HG02623 (cell line): Measurements from ENCODE around the gene CEMIP.

Experiments
- ATAC-seq: cut with Tn5 transposase; IDR thresholded peaks from one replicate; pipeline ENCODE4 v1.9.1; 2021; ENCODE audit warnings: moderate library complexity; ENCODE audit not compliant: unreplicated experiment

Gene CEMIP

DNA sequence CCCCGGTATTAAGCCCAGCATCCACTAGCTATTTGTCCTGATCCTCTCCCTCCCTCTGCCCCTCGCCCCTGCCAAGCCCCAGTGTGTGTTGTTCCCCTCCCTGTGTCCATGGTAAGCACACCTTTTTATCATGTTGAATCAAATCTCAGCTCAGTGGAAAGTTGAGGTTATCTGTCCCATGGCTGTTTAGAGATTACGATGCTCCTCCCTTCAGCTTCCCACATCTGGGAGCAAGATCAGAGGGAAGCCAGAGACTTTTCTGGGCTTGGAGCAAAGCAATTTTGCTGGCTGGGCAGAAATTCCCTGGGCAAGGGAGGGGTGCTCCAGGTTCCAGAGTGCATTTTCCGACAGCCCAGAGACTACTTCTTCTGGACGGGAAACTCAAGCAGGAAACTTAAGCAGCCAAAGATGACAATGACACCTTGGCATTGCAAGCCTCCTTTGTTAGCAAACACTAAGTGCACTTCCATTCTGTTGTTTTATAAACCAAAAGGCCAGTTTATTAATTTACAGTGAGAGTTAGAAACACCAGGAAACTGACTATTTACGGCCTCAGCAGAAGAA is 105.9 kb downstream of the CEMIP start:
- no peak for ATAC-seq

DNA sequence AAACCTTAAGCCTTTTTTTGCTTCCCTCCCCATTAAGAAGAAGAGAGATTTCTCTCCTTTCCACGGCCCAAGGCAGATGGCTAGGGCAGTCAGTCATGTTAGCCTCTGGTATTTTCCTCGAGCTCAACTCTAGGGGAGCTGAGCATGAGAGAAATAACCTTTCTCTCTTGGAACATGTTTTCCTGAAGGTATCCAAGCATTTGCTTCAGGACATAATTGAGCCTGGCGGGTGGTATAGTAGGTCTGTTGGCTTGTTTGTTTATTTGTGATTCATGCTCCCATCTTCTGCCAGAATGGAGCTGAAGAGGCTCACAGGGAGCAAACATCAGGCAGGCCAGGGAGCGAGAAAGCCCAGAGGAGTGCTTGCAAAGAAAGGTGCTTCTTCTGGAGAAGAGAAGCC is 108.0 kb downstream of the CEMIP start:
- ATAC-seq = no peak

DNA sequence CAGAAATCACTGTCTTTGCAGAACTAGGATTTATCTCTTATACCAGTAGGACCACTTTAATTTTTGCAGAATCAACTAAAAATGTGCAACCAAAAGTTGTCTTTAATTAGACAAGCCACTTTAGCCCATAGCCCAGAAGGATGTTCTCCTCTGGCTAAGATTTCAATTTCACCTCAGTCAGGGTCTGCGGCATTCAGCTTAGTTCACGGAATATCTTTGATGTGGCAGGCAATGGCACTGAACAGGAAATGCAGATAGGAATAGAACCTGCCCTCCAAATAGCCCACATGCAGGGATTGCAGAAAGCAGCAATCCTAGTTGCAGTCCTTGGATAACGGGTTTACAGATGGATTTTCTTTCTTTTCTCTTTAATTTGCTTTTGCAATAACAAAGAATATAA is 109.7 kb downstream of the CEMIP start:
- ATAC-seq = no peak

DNA sequence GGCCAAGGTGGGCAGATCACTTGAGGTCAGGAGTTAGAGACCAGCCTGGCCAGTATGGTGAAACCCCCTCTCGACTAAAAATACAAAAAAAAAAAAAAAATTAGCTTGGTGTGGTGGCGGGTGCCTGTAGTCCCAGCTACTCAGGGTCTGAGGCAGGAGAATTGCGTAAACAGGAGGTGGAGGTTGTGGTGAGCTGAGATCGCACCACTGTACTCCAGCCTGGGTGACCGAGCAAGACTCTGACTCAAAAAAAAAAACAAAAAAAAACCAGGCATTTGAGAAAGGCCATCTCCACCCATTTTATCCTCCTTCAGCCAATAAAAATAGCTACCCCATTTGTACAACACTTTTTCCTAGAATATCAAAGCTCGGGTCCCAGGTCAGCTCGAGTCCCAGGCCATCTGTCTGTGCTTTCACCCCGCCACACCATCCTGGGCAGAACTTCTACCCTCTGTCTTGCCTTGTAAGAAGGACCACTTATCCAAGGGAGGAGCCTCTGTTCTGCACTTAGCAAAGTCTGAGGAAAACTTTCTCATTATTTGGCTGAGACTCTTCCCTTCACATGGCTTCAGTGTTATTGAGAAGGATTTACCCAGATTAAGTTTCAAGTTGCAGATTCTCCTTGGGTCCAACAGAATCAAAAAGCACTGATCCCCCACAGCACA is 111.3 kb downstream of the CEMIP start:
- ATAC-seq = no peak

DNA sequence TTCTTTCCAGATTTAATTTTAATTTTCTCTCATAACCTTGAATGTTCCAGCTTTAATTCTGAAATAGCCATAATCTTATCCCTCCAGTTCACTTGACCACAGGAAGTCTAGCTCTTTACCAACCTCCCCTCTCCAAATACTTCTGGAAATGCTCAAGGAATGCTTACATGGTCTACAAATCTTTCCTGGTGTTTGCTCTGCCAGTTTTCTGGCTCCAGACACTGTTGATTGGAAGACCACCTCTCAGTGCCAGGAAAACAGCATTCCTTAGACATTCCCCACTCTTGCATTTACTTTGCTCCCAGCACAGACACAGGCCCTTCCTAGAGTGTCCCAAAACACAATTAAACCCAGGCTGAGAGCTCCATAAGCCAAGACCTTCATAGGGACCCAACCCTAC is 111.8 kb downstream of the CEMIP start:
- no peak for ATAC-seq

DNA sequence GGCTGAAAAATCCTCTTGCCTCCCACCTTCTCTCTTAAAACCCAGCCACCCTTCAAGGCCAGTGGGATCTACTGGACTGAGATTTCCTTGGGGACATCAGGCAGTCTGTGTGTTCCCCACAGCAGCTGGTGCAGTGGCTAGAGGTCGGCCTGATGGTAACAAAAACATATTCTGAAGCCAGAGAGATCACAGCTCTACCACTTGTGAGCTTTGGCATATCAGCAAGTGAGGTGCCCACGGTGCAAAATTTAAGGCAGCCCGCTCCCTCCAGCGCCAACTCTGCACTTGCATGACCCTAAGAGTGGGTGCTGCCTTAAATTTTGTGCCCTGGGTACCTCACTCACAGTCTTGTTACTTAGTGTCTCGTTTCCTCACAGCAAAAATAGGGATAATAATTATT is 113.2 kb downstream of the CEMIP start:
- no peak for ATAC-seq

DNA sequence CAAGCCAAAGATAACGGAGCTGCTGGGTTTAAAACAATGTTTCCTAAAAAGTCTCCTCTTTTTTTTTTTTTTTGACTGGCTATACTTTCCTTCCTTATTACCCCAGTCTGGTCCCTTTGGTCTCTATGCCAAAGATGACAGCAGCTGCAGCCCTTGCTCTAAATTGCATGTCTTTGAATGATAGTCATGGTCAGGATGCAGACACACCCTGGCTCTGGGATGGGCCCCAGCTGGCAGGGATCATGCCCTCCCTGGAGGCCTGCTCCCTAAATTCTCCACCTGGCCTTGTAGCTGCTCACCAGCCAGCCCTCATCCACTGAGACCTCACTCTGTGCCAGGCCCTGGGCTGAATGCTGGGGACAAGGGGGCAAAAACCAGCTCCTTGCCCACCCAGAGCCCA is 114.6 kb downstream of the CEMIP start:
- no peak for ATAC-seq

DNA sequence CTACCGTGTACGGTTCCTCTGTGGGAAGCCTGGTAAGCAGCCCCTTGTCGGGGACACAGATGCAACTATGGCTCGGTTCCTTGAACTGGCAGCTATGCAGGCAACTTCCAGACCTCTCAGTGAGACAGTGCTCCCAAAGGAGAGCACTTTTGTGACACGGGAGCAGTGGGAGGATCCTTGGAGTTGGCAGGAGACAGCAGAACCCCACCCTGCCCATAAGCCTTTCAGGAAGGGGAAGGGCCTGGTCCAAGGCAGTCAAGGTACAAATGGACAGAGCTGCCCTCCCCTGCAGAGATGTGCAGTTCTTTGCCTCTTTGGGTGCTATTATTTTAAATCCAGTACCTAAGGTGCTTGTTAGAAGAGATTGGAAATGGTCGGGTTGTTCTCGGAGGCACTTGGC is 115.9 kb downstream of the CEMIP start:
- ATAC-seq = no peak

DNA sequence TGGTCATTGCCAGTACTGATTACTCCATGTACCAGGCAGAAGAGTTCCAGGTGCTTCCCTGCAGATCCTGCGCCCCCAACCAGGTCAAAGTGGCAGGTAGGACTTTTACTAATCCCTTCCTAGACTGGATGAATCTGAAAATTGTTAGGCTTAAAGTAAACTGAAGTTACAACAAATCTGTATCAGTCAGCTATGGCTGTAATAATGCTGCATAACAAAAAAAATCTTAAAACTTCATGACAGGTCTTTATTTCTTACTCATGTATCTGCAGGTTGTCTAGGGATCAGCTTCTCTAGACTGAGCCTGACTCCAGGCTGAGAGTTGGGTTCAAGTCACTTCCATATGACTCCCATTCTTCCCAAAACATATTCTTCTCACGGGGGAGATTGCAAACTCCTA is 116.8 kb downstream of the CEMIP start:
- no peak for ATAC-seq

DNA sequence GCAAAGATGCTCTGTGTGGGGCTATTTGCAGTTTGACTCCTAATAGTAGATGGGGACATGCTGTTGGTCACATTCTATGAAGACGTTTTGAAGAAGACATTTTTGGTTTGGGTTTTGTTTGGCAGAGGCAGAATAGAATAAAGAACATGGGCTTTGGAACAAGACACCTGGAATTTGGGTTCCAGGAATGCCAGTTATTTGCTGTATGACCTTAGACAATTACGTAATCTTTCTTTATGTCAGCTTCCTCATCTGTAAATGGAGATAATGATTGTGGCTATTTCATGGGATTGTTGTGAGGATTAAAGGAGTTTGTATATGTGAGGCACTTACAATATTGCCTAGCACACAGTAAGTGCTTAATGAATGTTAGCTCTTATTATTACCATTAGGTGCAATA is 118.9 kb downstream of the CEMIP start:
- ATAC-seq = no peak

DNA sequence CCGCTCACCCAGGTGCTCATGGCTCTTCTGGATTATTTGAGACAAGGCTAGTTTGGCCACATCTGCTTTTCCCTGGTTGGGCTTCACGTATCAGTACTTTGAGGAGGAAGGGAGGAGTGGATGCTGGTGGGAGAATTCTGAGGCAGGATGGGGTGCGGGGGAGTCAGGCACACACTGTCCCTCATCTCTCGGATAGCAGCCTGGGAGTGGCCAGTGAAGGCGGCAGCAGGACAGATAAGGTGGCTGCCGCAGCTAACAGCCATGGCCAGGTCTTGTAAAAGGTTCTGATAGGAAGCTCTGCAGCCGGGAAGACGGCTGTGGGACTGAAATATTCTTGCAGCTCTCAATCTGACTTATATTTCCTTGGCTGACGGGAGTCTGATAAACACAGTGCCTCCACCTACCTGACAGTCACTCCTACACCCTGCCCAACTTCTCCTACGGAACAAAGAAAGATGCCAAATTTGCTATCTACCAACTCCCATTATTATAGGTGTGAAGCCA is 123.2 kb downstream of the CEMIP start:
- no peak for ATAC-seq

DNA sequence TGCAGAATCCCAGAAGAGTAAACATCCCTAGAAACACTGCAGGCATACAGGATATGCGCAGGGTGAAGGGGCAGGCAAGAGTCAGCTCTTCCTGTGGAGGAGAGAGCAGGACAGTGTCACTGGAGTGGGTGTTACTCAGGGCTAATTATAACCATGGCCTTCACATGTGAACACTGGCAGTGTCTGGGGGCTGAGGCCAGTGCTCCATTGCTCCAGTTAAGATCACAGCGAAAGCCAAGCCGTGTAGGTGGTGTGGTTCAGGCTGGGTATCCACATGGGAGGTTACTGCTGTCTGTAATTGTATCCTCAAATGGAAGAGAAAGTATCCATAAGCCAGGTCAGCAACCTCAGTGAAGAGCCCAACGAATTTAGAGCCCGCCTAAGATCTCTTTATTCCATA is 125.8 kb downstream of the CEMIP start:
- no peak for ATAC-seq

DNA sequence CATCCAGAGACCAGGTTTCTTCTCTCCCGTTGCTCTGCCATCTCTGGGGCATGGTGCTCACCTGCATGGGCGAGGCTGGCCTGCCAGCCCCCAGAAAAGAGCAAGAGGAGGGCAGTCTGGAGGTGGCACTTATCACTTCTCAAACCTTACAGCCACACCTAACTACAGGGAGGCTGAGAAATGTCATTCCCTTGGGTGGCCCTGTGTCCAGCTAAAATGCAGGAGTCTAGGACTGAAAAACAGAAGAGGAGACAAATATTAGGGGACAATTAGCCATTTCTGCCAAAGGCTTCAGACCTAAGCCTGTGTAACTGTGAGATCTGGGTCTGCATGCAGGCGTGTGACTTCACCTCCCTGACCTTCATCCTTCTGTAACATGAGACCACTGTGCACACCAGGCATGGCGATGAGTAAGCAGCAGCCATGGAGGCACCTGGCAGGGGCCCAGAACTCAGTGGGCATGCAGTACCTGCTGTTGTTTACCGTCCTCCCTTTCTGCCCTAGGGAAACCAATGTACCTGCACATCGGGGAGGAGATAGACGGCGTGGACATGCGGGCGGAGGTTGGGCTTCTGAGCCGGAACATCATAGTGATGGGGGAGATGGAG is 127.1 kb downstream of the CEMIP start:
- no peak for ATAC-seq

DNA sequence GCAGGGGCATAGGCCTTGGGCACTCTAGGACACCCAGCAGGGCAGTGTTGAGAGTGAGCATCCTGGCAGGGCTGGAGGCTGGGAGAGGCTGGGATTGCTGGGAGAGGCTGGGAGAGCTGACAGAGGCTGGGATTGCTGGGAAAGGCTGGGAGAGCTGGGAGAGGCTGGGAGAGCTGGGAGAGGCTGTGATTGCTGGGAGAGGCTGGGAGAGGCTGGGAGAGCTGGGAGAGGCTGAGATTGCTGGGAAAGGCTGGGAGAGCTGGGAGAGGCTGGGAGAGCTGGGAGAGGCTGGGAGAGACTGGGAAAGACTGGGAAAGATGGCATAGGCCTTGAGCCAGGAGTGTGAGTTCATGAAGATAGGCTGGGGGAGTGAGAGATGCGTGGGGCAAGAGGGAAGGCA is 132.7 kb downstream of the CEMIP start:
- no peak for ATAC-seq

DNA sequence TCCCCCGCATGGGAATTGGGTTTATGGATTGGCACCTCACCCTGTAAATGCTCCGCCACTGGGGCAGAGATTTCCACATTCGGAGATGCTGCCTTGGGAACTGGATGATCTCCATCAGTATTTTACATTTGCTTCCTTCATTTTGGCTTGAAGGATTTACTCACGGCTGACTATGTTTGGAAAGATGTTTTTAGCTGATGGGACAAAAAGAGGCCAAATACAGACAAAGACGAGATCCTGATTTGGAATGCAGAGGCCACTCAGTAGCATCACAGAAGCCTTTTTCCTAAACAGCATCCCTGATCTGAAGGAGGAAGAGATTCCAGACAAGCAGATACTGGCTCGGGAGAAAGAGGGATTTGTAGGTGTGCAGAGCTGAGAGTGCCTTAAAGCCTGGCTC is 133.5 kb downstream of the CEMIP start:
- ATAC-seq = no peak

DNA sequence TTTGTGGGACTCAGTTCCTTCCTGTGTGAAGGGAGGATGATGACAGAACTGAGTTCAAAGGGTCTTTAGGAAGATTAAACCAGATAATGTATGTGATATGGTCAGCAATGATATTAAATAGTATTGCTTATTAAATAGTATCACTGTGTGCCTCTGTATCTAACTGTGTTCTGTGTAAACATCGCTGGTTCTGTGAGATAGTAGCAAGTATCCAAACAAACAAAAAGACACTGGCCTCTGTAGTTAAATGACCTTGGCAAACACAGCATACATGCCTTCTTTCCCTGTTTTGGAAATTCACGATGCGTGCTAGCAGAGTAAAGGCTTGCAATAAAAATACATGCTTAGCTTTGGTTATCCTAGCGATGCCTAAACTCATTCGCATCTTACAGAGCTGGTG is 134.4 kb downstream of the CEMIP start:
- ATAC-seq = no peak

DNA sequence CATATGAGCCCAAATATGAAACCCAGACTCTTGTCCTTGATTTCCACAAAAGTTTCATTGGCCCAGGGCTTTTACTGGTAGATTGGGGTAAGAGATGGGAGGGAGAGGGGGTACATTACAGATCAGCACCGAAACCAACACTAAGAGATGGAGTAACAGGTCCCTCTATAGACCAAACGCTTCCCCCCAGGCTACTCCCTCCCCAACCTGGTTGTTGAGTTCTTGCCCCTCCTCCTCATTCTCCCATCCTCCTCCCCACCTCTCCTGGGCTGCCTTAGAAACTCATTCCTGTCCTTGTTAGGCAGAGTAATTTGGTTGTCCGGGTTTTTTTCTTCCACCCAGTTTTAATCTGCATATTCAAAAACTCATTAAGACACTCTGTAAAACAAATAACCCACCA is 136.3 kb downstream of the CEMIP start:
- no peak for ATAC-seq

DNA sequence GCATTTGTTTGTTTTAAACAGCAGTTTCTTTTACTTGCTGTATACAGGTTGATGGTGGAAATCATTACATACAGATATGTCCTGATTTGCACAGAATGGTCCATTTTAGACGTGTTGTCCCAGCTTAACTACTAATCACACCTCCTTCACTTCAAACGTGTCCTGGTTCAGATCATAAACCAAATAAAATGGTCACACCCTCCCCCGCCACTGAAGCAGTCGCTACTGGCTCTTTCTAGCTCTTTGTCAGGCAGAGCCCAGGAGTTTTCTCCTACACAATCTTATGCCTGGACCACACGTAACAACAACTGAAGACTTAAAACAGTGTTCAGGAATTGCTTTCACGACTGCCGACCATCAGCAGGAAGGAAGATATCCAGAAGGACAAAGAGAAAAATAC is 136.9 kb downstream of the CEMIP start:
- no peak for ATAC-seq

DNA sequence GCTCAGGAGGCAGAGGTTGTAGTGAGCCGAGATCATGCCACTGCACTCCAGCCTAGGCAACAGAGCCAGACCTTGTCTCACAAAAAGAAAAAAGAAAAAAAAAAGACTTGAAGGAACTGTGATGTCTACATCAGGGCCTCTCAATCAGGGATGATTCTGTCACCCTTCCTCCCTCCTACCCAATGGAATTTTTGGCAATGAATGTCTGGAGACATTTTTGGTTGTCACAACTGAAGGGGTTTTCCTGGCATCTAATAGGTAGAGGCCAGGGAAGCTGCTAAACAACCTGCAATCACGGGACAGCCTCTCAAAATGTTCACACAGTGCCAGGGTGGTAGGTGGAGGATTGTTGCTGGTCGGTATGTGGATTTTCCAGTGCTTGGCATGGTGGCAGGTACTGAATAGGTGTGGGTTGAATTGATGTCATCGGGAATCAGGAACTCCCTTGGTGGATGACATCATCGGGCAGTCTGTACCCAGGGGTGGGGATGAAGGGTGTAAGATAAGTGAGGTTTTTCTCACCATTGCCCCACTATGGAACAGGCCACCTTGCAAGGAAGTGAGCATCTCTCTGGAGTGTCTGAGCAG is 139.1 kb downstream of the CEMIP start:
- no peak for ATAC-seq

DNA sequence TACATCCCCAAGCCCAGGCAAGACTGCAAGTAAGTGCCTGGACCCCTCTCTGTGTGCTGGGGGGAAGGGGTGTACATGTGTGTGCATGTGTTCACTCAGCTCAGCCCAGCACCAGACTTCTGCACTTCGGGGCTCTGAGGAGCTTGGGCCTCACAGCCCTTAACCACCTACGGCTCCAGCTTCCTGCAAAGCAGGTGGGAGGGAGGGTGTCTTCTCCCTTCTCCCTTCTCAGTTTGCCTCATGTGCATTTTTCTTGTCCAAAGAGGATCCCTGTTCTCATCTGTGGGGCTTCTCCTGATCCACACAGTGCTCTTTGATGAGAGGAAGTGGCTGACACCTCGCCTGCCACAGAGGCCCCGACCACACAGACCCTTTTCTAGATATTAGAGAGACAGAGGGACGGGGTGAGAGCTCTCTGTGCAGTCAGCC is 141.1 kb downstream of the CEMIP start:
- ATAC-seq = no peak

DNA sequence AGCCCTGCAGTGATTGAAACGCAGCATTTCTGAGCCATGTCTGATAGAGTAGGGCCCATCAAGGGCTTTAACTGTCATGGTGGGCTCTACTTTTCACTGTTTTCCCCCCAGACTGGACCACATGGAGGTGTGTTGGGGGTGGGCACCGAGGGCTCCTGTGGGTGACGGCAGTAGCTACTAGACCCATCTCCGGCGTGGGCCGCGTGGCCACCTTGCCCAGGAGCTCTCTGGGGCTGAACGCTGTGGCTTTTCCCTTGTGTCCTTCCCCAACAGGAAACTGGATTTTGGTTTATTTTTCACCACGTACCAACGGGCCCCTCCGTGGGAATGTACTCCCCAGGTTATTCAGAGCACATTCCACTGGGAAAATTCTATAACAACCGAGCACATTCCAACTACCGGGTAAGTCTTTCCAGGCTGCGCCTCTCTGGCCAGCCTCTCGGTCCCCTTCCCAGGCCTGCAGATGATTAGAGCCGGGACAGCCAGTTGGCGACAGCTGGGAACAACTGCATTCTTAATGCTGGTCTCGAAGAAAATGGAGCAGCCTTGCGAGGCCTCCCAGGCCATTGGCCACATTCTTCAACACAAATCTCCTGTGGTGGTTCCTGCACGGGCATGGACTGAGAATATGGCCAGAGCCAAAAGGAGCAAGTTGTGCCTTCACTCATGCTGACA is 142.7 kb downstream of the CEMIP start:
- ATAC-seq = no peak

DNA sequence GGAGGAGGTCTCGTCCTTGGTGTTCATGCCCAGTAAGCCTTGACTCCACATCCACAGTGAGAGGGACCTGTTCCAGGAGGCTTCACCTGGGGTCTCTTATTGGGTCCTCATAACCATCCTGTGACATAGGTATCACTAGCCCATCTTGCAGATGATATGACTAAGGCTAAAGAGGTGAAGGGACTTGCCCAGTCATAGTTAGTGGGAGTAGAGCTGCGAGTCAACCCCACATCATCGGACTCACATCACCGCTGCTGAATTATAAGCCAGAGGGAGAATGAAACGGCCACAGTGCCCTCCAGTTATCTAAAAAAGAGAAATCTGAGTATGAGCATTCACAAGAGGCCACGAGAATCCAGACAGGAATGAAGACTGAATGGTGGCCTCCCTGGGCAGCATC is 144.5 kb downstream of the CEMIP start:
- ATAC-seq = no peak
